ENCODE results near the gene PRKG1. TPM values are rescaled to one million over a fixed set of nuclear protein-coding genes. Genes with fewer than 3 reads are reported as not detected.
A peak's percentile ranks its signal among the peaks of the same experiment; 100 is the strongest.

The PRKG1 gene
- total and polyA plus RNA-seq, 2 of the 8 experiments (the other 6 are each of a cell fraction or from before 2014, with no cell fraction given), result 4.2 to 15.2 TPM

GRCh38 chr10:51141010-51141409, 66.7 kb downstream of the PRKG1 start:
- H3K36me3 ChIP-seq (ENCODE audit: control insufficient read depth in 2 of 4, insufficient read depth in 4 of 4, low read length in 3 of 4), result no peaks in the 10 kb centered on the region
- H4K5ac ChIP-seq (ENCODE audit: insufficient read length, low read depth, low read length), result no peak overlapping the region
- no peak overlapping the region for H3K18ac ChIP-seq (ENCODE audit: extremely low read depth, low read length)
- POLR2A ChIA-PET (ENCODE audit: partially characterized antibody), result interaction anchor here (2.1 kb wide), 1 partner anchor 12 kb away, joined by 4 read pairs; no protein-coding TSS in a partner anchor
- no peak overlapping the region for H2BK20ac ChIP-seq (ENCODE audit: low read length)
- H3K4me3 ChIP-seq (ENCODE audit: extremely low read depth in 1 of 4, insufficient read depth in 2 of 4, low read depth in 3 of 4, low read length in 4 of 4), result no peak overlapping the region
- no peak overlapping the region for H2AFZ ChIP-seq (ENCODE audit: low read length)
- no peak overlapping the region for H3K4ac ChIP-seq (replicated peaks; ENCODE audit: insufficient read length, low read depth, low read length)
- H3K27me3 ChIP-seq (replicated peaks in 1 of 4; ENCODE audit: control insufficient read depth in 3 of 4, extremely low read depth in 1 of 4, insufficient read depth in 3 of 4, low read length in 3 of 4), result no peaks in the 10 kb centered on the region
- FAIRE-seq (peak; percentile 28), DNase-seq (ENCODE audit: low read depth in 1 of 2, low spot score in 2 of 2) (no peak)
- no peak overlapping the region for H2AK5ac ChIP-seq (ENCODE audit: low read depth, low read length)
- no peak overlapping the region for H3K27ac ChIP-seq (ENCODE audit: low read depth, low read length)
- H4K20me1 ChIP-seq (replicated peaks in 1 of 2; ENCODE audit: control insufficient read depth in 1 of 2, insufficient read depth in 2 of 2, low read length in 2 of 2), result no peaks in the 10 kb centered on the region
- H3K9ac ChIP-seq (replicated peaks in 1 of 4; ENCODE audit: extremely low read depth in 1 of 4, low read depth in 3 of 4, low read length in 3 of 4), result no peak overlapping the region
- no peak for TF ChIP-seq HDAC2 (IDR thresholded peaks at IDR 0.05; ENCODE audit: borderline replicate concordance in 1 of 2, low read depth in 2 of 2, low read length in 2 of 2)
- TF ChIP-seq SP1 (IDR thresholded peaks at IDR 0.05; ENCODE audit: low read depth, low read length), result no peak
- TF ChIP-seq FOSL1 (IDR thresholded peaks at IDR 0.05; ENCODE audit: insufficient read depth, low read depth, low read length), result no peak
- no peak for TF ChIP-seq POU5F1 (IDR thresholded peaks at IDR 0.05; ENCODE audit: low read depth, low read length)
- no peak for TF ChIP-seq TEAD4 (IDR thresholded peaks at IDR 0.05; ENCODE audit: low read depth, low read length)
- TF ChIP-seq SUZ12 (IDR thresholded peaks at IDR 0.05; ENCODE audit: low read length), result no peak
- no peak for TF ChIP-seq RFX5 (IDR thresholded peaks at IDR 0.05; ENCODE audit: borderline replicate concordance, low read depth, low read length)
- no peak for TF ChIP-seq RBBP5 (IDR thresholded peaks at IDR 0.05; ENCODE audit: borderline replicate concordance, low read depth, low read length)
- TF ChIP-seq GTF2F1 (IDR thresholded peaks at IDR 0.05; ENCODE audit: borderline replicate concordance, low read depth, low read length), result no peak
- TF ChIP-seq RAD21 (IDR thresholded peaks at IDR 0.05 in 1 of 2, conservative IDR thresholded peaks at IDR 0.05 in 1 of 2; ENCODE audit: low read depth in 2 of 2, low read length in 2 of 2), result no peak
- H4K8ac ChIP-seq (ENCODE audit: extremely low read depth, insufficient read depth, low read length), result no peak overlapping the region
- no peak overlapping the region for H3K14ac ChIP-seq (ENCODE audit: insufficient read length)
- H3K23me2 ChIP-seq (ENCODE audit: low read depth, low read length), result no peaks in the 10 kb centered on the region; the same call in 1 of the 2 replicates
- H3K79me1 ChIP-seq (ENCODE audit: low read depth, low read length), result no peaks in the 10 kb centered on the region
- H2BK5ac ChIP-seq (ENCODE audit: low read depth, low read length), result no peak overlapping the region
- no peak overlapping the region; the same call in 1 of the 2 replicates for H2BK12ac ChIP-seq (ENCODE audit: low read depth, low read length)
- H3K79me2 ChIP-seq (ENCODE audit: control insufficient read depth in 1 of 2, insufficient read depth in 2 of 2, low read length in 2 of 2), result no peaks in the 10 kb centered on the region
- CTCF ChIA-PET (ENCODE audit: partially characterized antibody), result interaction anchor here (0.7 to 1.6 kb wide), 2 partner anchors 12 to 35 kb away, joined by 3 read pairs; no protein-coding TSS in a partner anchor
- H3K56ac ChIP-seq (replicated peaks; ENCODE audit: insufficient read length, low read depth, low read length), result no peak overlapping the region
- no peak overlapping the region for H4K91ac ChIP-seq (replicated peaks; ENCODE audit: insufficient read length, low read length)
- H3K4me2 ChIP-seq (ENCODE audit: insufficient read depth in 1 of 2, low read depth in 2 of 2, low read length in 2 of 2), result no peak overlapping the region
- H2BK120ac ChIP-seq (replicated peaks; ENCODE audit: low read depth, low read length), result no peak overlapping the region
- no peak overlapping the region for H3K23ac ChIP-seq (ENCODE audit: insufficient read length)
- H3K9me3 ChIP-seq (ENCODE audit: insufficient read depth in 2 of 2, low read depth in 1 of 2, low read length in 1 of 2), result no peaks in the 10 kb centered on the region
- 92% methylated on average over 2 of the region's 2 CpGs; no CpG with 5 or more reads in 1 of the 2 experiments for WGBS, 2 experiments (ENCODE audit: extremely low coverage in 1 of 2, insufficient coverage in 1 of 2, insufficient read length in 1 of 2, insufficient replicate concordance in 2 of 2, low coverage in 1 of 2, low lambda C conversion rate in 2 of 2, missing lambda C conversion rate in 1 of 2)
- peaks cover 0 to 5% (median 0%) of the 10 kb centered on the region in 4 experiments; a peak in 1 of 7 replicates for H3K4me1 ChIP-seq (replicated peaks in 1 of 4; ENCODE audit: control insufficient read depth in 3 of 4, insufficient read depth in 4 of 4, low read length in 3 of 4)
- H2BK15ac ChIP-seq (ENCODE audit: low read length), result no peak overlapping the region

Measured in H1 (cell line).